HUES64 (cell line): ENCODE measurements around the gene SPG7.

ENCODE experiments used
- H3K27ac ChIP-seq: 2 replicates; pipeline ENCODE4 v1.7.0; 2013; ENCODE audit warnings: low read depth, low read length, inconsistent platforms
- H3K27me3 ChIP-seq: 2 replicates; pipeline ENCODE4 v1.6.1; 2013; ENCODE audit warnings: mild to moderate bottlenecking, low read length; ENCODE audit not compliant: insufficient read depth
- H3K36me3 ChIP-seq: 2 replicates; pipeline ENCODE4 v1.6.1; 2013; ENCODE audit warnings: mild to moderate bottlenecking, low read length; ENCODE audit not compliant: insufficient read depth
- H3K4me1 ChIP-seq: 2 replicates; pipeline ENCODE4 v1.6.1; 2013; ENCODE audit warnings: mild to moderate bottlenecking, low read length, moderate library complexity; ENCODE audit not compliant: insufficient read depth
- H3K4me3 ChIP-seq: 2 replicates; pipeline ENCODE4 v1.5.1; 2013; ENCODE audit warnings: mild to moderate bottlenecking, low read length, moderate library complexity
- H3K9ac ChIP-seq: 2 replicates; pipeline ENCODE4 v1.6.1; 2013; ENCODE audit warnings: mild to moderate bottlenecking, low read depth, low read length
- H3K9me3 ChIP-seq: 2 replicates; pipeline ENCODE4 v1.6.1; 2013; ENCODE audit warnings: low read depth, low read length; ENCODE audit not compliant: insufficient read depth
- WGBS: fragments of 150-250, 120-280 bp; methylation state at CpG from one replicate; pipeline ENCODE4 v1.1.7; 2013; ENCODE audit warnings: missing lambda C conversion rate; 5-methylcytosine and 5-hydroxymethylcytosine counted together

SPG7 gene

DNA sequence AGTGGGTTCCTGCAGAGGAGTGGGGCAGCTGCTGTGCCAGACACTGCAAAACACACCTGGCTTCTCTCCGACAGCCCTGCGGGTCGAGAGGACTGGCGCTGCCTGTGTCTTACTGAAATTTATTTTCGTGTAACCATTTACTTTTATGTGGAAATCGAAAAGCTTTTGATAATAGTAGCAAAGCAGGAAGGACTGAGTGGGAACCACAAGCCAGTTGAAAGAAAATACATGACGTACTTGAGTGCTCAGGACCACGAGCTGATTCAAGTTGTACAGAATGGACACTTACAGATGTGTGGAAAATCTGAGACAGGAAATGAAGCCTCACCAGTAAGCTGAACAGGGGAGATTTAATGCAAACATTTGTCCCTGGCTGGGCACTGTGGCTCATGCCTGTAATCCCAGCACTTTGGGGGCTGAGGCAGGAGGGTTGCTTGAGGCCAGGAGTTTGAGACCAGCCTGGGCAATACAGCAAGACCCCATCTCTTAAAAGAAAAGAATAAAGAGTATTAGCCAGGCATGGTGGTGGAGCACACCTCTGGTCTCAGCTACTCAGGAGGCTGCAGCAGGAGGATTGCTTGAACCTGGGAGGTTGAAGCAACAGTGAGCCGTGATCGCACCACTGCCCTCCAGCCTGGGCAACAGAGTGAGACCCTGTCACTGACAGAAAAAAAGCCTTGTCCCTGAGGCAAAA, 41.0 kb downstream of the SPG7 start:
- peaks cover 100% of the 10 kb centered on the region for H3K36me3 ChIP-seq
- H3K27me3 ChIP-seq, result no peaks in the 10 kb centered on the region
- H3K27ac ChIP-seq, result no peak overlapping the region
- no peaks in the 10 kb centered on the region for H3K9me3 ChIP-seq
- no peak overlapping the region for H3K4me3 ChIP-seq
- 97% methylated on average over 10 of the region's 10 CpGs for WGBS
- no peaks in the 10 kb centered on the region for H3K4me1 ChIP-seq
- no peak overlapping the region for H3K9ac ChIP-seq

DNA sequence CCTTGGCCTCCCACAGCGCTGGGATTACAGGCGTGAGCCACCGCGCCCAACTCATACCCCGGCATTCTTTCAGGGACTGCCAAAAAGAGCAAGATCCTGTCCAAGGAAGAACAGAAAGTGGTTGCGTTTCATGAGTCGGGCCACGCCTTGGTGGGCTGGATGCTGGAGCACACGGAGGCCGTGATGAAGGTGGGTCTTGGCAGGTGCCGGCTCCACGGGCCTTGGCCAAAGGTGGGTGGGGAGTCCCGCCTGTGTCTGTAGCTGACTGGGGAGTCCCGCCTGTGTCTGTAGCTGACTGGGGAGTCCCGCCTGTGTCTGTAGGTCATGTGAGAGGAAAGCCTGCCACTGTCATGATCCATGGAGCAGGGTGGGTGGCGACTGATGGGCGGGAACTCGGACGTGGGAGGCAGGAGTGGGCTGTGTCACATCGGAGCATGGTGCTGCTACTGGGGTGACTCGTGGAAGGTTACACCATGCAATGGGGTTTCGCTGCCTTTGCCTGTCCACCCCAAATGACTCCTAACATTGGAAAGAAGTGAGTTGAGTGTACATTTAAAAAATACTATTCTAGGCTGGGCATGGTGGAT, 42.3 kb downstream of the SPG7 start:
- Histone ChIP-seq H3K36me3 (peaks cover 99% of the 10 kb centered on the region), H3K27me3 (no peaks in the 10 kb centered on the region), H3K27ac (no peak overlapping the region), H3K9me3 (no peaks in the 10 kb centered on the region), H3K4me3 (no peak overlapping the region), H3K9ac (no peak overlapping the region), H3K4me1 (no peaks in the 10 kb centered on the region)
- WGBS, result 96% methylated on average over 21 of the region's 22 CpGs

DNA sequence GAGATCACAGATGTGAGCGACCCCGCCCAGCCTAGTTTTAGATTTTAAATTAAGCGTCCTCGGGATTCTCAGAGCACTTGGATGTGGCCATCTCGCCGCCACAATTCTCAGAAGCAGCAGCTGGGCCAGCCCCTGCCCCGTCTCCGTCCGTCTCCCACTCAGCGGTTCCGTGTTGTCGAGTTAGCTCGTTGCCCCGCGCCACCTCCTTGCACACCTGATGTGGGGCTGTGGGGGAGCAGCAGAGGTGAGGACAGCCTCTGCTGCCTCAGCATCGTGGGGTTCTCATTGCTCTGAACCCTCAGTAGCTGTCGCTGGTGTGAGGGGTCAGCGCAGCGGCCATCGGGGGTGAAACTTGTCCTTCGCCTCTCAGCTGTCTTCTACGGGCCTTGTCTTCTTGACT, 44.1 kb downstream of the SPG7 start:
- Histone ChIP-seq H3K9me3 (no peaks in the 10 kb centered on the region), H3K4me3 (no peak overlapping the region), H3K27ac (no peak overlapping the region), H3K9ac (no peak overlapping the region), H3K27me3 (no peaks in the 10 kb centered on the region), H3K4me1 (no peaks in the 10 kb centered on the region), H3K36me3 (peaks cover 95% of the 10 kb centered on the region)
- WGBS, result 97% methylated on average over 22 of the region's 22 CpGs

DNA sequence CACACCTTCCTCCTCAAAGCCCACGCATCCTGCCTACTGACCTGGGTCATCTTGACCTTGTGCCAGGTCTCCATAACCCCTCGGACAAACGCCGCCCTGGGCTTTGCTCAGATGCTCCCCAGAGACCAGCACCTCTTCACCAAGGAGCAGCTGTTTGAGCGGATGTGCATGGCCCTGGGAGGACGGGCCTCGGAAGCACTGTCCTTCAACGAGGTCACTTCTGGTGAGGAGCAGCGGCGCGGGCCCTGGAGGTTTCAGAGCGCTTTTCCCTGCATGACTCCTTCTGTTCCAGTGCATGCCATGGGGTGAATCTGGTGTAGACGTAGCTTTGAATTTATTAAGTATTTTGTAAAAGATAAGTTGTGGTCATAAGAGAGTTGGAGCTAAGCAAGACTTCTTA, 44.7 kb downstream of the SPG7 start:
- H3K27me3 ChIP-seq, result no peaks in the 10 kb centered on the region
- H3K4me1 ChIP-seq, result no peaks in the 10 kb centered on the region
- peaks cover 93% of the 10 kb centered on the region for H3K36me3 ChIP-seq
- no peak overlapping the region for H3K27ac ChIP-seq
- H3K9ac ChIP-seq, result no peak overlapping the region
- no peaks in the 10 kb centered on the region for H3K9me3 ChIP-seq
- WGBS, result 95% methylated on average over 13 of the region's 13 CpGs
- no peak overlapping the region for H3K4me3 ChIP-seq

DNA sequence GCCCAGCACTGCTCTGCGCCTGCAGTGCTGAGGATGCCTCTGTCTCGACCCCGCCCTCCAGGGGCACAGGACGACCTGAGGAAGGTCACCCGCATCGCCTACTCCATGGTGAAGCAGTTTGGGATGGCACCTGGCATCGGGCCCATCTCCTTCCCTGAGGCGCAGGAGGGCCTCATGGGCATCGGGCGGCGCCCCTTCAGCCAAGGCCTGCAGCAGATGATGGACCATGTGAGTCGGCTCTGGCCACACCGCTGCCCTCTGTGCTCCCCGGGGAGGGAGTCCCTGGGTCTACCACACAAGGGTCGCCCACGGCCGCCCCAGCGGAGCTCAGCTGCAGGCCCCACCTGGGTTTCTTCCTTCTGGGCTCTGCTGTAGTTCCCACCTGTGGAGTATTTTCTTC, 45.5 kb downstream of the SPG7 start:
- no peaks in the 10 kb centered on the region for H3K4me1 ChIP-seq
- no peak overlapping the region for H3K27ac ChIP-seq
- WGBS, result 93% methylated on average over 18 of the region's 18 CpGs
- H3K9me3 ChIP-seq, result no peaks in the 10 kb centered on the region
- H3K9ac ChIP-seq, result no peak overlapping the region
- H3K27me3 ChIP-seq, result no peaks in the 10 kb centered on the region
- no peak overlapping the region for H3K4me3 ChIP-seq
- H3K36me3 ChIP-seq, result peaks cover 86% of the 10 kb centered on the region

DNA sequence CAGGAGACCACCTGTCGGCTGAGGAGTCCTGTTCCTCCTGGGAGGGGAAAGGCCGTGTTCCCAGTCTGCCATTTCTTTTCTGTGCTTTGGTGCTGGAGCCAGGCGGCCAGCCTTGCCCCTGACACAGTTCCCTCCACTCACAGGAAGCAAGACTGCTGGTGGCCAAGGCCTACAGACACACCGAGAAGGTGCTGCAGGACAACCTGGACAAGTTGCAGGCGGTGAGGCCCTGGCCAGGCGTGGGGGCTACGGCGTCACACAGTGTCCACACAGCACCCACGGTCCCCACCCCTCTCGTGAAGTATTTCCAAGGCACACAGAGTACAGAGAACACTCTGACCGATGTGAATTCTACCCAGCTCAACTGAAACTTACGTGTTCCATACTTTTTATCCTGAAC, 46.1 kb downstream of the SPG7 start:
- Histone ChIP-seq H3K27ac (no peak overlapping the region), H3K36me3 (peaks cover 80% of the 10 kb centered on the region), H3K9ac (no peak overlapping the region), H3K4me1 (no peaks in the 10 kb centered on the region), H3K27me3 (no peaks in the 10 kb centered on the region), H3K4me3 (no peak overlapping the region), H3K9me3 (no peaks in the 10 kb centered on the region)
- WGBS, result 95% methylated on average over 12 of the region's 12 CpGs

DNA sequence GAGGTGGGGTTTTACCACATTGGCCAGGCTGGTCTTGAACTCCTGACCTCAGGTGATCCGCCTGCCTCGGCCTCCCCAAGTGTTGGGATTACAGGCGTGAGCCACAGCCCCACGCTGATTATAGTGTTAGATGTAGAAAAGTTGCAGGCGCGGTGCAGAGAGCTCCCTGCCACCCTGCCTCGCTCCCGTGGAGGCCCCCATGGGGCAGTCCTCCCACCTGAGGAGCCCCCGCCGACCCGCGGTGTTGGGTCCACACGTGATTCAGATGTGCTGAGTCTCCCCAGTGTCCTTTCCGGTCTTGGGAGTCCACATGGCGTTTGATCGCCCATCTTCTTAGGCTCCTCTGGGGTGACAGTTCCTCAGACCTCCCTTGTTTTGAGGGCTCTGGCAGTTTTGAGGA, 47.1 kb downstream of the SPG7 start:
- Histone ChIP-seq H3K27ac (no peak overlapping the region), H3K36me3 (peaks cover 71% of the 10 kb centered on the region)
- WGBS, result 94% methylated on average over 16 of the region's 16 CpGs

DNA sequence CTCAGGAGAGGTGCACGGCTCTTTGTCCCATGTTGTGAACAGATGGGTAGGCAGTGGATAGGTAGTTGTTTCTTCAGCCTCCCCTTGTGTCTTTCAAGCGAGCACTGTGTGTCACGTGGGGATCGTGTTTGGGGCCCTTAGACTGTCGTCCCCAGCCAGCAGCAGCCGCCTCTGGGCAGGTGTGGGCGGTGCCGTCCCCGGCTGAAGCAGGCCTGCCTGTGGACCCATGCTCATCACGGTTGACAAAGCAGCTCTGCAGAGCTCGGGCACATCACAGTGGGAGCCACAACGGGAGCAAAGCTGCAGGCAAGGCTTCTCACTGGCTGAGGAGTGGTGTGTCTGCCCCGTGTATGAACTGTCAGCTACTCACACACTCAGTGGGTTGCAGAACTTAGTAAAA, 47.6 kb downstream of the SPG7 start:
- 92% methylated on average over 13 of the region's 13 CpGs for WGBS
- Histone ChIP-seq H3K4me3 (no peak overlapping the region), H3K9ac (no peak overlapping the region), H3K27ac (no peak overlapping the region), H3K4me1 (no peaks in the 10 kb centered on the region), H3K36me3 (peaks cover 66% of the 10 kb centered on the region), H3K9me3 (no peaks in the 10 kb centered on the region), H3K27me3 (no peaks in the 10 kb centered on the region)

More for the DNA sequence above, 47.1 kb downstream of the SPG7 start:
- Histone ChIP-seq H3K9ac (no peak overlapping the region), H3K4me3 (no peak overlapping the region), H3K9me3 (no peaks in the 10 kb centered on the region), H3K27me3 (no peaks in the 10 kb centered on the region), H3K4me1 (no peaks in the 10 kb centered on the region)

DNA sequence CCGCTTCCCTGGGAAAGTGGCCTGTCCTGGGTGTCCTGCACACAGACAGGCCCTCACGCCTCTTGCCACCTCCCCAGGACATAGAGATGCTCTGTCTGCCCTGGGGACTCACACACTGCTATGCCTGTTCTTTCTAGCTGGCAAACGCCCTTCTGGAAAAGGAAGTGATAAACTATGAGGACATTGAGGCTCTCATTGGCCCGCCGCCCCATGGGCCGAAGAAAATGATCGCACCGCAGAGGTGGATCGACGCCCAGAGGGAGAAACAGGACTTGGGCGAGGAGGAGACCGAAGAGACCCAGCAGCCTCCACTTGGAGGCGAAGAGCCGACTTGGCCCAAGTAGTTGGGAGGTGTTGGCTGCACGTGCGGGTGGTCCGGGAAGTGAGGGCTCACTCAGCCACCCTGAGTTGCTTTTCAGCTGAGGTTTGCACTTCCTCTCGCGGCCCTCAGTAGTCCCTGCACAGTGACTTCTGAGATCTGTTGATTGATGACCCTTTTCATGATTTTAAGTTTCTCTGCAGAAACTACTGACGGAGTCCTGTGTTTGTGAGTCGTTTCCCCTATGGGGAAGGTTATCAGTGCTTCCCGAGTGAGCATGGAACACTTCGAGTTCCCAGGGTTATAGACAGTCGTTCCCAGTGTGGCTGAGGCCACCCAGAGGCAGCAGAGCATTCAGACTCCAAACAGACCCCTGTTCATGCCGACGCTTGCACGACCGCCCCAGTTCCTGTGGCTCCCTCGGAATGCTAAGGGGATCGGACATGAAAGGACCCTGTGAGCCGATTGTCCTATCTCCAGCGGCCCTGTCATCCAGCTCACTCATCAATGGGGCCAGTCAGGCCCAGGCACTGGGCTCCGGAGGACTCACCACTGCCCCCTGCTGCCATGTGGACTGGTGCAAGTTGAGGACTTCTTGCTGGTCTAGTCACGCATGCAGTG, 48.8 kb downstream of the SPG7 start:
- H3K27ac ChIP-seq, result peak overlapping the region; percentile 61
- H3K4me1 ChIP-seq, result peaks cover 4% of the 10 kb centered on the region
- WGBS, result 83% methylated on average over 34 of the region's 34 CpGs
- no peaks in the 10 kb centered on the region for H3K27me3 ChIP-seq
- H3K4me3 ChIP-seq, result no peak overlapping the region
- peaks cover 64% of the 10 kb centered on the region for H3K36me3 ChIP-seq
- no peak overlapping the region for H3K9ac ChIP-seq
- H3K9me3 ChIP-seq, result no peaks in the 10 kb centered on the region

DNA sequence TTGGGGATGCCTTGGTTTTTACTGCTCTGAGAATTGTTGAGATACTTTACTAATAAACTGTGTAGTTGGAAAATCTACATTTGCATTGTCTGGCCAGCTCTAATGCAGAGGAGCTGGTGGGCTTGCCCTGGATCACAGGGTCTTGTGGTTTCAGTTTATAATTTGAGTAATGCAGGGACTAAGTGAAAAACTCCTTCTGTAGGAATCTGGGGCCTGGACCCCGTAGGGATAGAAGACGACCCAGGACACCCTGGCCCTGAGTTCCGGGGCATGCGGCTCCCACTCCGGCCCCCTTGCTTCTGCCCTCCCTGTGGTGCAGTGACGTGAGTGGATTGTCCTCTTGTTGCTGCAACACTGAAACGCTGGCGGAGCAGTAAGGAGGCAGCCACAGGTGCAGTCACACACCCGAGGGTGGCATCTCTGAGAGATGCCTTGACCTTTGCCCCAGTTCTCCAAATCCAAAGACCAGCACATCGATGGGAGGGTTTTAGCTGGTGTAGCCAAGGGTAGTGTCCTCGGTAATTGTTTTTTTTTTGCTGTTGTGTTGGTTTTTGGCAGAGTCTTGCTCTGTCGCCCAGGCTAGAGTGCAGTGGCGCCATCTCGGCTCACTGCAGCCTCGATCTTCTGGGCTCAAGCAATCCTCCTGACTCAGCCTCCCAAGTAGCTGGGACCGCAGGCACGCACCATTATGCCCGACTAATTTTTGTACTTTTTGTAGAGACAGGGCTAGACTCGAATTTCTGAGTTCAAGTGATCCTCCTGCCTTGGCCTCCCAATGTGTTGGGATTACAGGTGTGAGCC, 49.7 kb downstream of the SPG7 start:
- no peak overlapping the region for H3K27ac ChIP-seq
- H3K36me3 ChIP-seq, result peaks cover 64% of the 10 kb centered on the region
- no peaks in the 10 kb centered on the region for H3K27me3 ChIP-seq
- no peaks in the 10 kb centered on the region for H3K9me3 ChIP-seq
- no peak overlapping the region for H3K4me3 ChIP-seq
- no peak overlapping the region for H3K9ac ChIP-seq
- WGBS, result 94% methylated on average over 19 of the region's 19 CpGs
- peaks cover 13% of the 10 kb centered on the region for H3K4me1 ChIP-seq
